ENCODE results near the gene THUMPD3.

Gene THUMPD3

DNA sequence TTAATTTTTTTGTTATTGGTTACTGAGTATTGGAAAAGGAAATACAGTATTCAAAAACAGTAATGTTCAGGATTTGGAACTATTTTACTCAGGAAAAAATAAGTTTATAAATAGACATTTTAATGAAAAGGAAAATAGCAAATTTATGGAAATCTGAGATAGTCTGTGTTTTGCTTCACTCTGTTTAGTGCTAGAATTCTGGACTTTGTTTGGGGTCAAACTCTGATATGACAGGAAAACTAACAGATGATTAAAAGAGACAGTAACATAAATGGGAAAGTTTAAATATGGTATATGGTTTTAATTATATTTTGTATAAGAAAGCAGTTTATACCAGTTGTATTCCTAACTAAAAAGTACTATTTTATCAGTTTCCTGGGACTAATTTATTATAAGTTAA is 52.0 kb downstream of the THUMPD3 start:
- no peak overlapping the region for H3K4me3 ChIP-seq (ENCODE audit: low read length)
- H3K27me3 ChIP-seq (ENCODE audit: control insufficient read depth, low read length) = no peaks in the 10 kb centered on the region
- peaks cover 40% of the 10 kb centered on the region for H3K36me3 ChIP-seq (ENCODE audit: control insufficient read depth, low read length)
- no peaks in the 10 kb centered on the region for H3K9me3 ChIP-seq (ENCODE audit: control insufficient read depth, insufficient read depth, low read length)
- peaks cover 8% of the 10 kb centered on the region for H3K4me1 ChIP-seq (ENCODE audit: control insufficient read depth, low read length)
- peaks cover 20% of the 10 kb centered on the region for H4K20me1 ChIP-seq (ENCODE audit: control insufficient read depth, insufficient read depth, low read depth, low read length)
- no peak overlapping the region for H3K27ac ChIP-seq (ENCODE audit: low read depth, low read length)
- H3K4me2 ChIP-seq (ENCODE audit: low read length) = no peak overlapping the region
- no peak for TF ChIP-seq EZH2phosphoT487 (IDR thresholded peaks at IDR 0.05; ENCODE audit: borderline replicate concordance, low read length)
- TF ChIP-seq, protein P1, sequence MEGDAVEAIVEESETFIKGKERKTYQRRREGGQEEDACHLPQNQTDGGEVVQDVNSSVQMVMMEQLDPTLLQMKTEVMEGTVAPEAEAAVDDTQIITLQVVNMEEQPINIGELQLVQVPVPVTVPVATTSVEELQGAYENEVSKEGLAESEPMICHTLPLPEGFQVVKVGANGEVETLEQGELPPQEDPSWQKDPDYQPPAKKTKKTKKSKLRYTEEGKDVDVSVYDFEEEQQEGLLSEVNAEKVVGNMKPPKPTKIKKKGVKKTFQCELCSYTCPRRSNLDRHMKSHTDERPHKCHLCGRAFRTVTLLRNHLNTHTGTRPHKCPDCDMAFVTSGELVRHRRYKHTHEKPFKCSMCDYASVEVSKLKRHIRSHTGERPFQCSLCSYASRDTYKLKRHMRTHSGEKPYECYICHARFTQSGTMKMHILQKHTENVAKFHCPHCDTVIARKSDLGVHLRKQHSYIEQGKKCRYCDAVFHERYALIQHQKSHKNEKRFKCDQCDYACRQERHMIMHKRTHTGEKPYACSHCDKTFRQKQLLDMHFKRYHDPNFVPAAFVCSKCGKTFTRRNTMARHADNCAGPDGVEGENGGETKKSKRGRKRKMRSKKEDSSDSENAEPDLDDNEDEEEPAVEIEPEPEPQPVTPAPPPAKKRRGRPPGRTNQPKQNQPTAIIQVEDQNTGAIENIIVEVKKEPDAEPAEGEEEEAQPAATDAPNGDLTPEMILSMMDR (IDR thresholded peaks at IDR 0.05; ENCODE audit: low read depth, low read length, poor library complexity, severe bottlenecking) = no peak
- H3K79me2 ChIP-seq (ENCODE audit: control insufficient read depth, low read length) = peaks cover 100% of the 10 kb centered on the region
- peaks cover 2% of the 10 kb centered on the region for H3F3A ChIP-seq (ENCODE audit: control insufficient read depth, insufficient read depth)
- H3K9me2 ChIP-seq (replicated peaks; ENCODE audit: control insufficient read depth, low read length) = no peaks in the 10 kb centered on the region

DNA sequence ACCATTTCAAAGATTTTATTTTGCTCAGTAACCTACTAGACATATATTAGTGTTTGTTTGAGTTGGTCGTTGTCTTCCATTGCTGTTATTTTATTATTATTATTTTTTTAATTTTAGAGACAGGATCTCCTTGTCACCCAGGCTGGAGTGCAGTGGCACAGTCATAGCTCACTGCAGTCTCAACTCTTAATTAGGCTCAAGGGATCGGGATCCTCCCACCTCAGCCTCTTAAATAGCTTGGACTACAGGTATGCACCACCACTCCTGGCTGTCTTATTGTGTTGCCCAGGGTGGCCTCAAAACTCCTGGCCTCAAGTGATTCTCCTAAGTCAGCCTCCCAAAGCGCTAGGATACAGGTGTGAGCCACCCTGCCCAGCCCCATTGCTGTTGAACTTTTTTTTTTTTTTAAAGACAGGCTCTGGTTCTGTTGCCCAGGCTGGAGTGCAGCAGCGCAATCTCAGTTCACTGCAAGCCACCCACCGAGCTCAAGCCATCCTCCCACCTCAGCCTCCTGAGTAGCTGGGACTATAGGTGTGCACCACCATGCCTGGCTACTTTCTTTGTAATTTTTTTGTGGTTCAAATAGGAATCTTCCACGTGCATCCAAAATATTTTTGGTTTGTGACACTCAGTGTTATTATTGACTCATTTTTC is 52.8 kb downstream of the THUMPD3 start:
- Histone ChIP-seq H3K79me2 (ENCODE audit: control insufficient read depth, low read length) (peaks cover 100% of the 10 kb centered on the region), H3K4me3 (ENCODE audit: low read length) (no peak overlapping the region), H3K36me3 (ENCODE audit: control insufficient read depth, low read length) (peaks cover 41% of the 10 kb centered on the region), H3F3A (ENCODE audit: control insufficient read depth, insufficient read depth) (peaks cover 2% of the 10 kb centered on the region), H3K4me1 (ENCODE audit: control insufficient read depth, low read length) (peaks cover under 1% of the 10 kb centered on the region), H3K9me2 (replicated peaks; ENCODE audit: control insufficient read depth, low read length) (no peaks in the 10 kb centered on the region), H3K27me3 (ENCODE audit: control insufficient read depth, low read length) (no peaks in the 10 kb centered on the region), H3K4me2 (ENCODE audit: low read length) (no peak overlapping the region), H3K9me3 (ENCODE audit: control insufficient read depth, insufficient read depth, low read length) (no peaks in the 10 kb centered on the region), H4K20me1 (ENCODE audit: control insufficient read depth, insufficient read depth, low read depth, low read length) (peaks cover 16% of the 10 kb centered on the region), H3K27ac (ENCODE audit: low read depth, low read length) (no peak overlapping the region)
- TF ChIP-seq, protein P1 (IDR thresholded peaks at IDR 0.05; ENCODE audit: low read depth, low read length, poor library complexity, severe bottlenecking) = no peak
- TF ChIP-seq EZH2phosphoT487 (IDR thresholded peaks at IDR 0.05; ENCODE audit: borderline replicate concordance, low read length) = no peak

DNA sequence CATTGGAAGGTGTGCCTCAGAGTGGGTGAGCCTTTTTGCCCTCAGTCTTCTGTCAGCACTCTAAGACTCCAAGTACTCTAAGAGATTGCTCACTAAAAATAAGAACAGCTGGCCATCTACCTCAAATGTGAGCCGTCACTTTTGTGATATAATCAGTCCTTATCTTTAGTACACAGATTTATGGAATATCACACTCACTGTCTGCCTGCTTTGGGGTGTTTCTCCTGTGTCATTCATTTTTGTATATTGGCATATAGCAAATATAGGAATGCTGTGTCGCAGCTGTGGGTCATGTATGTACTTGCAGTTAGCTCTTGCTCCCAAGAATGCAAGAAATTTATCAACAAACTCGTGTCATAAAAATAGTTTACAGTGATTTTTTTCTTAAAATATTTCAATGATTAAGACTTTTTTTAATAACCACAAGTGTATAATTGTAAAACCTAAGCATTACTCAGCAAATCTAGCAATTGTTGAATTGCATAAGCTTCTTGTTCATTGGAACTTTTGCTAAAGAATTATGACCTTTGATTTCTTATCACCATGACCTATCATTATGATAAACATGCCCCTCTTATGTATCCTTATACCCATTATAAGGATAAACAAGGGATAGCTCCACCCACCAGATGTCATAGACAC is 53.4 kb downstream of the THUMPD3 start:
- Histone ChIP-seq H3K4me1 (ENCODE audit: control insufficient read depth, low read length) (no peaks in the 10 kb centered on the region), H3K27ac (ENCODE audit: low read depth, low read length) (no peak overlapping the region), H3K27me3 (ENCODE audit: control insufficient read depth, low read length) (no peaks in the 10 kb centered on the region), H3K4me2 (ENCODE audit: low read length) (no peak overlapping the region), H3K36me3 (ENCODE audit: control insufficient read depth, low read length) (peaks cover 41% of the 10 kb centered on the region), H3K9me2 (replicated peaks; ENCODE audit: control insufficient read depth, low read length) (no peaks in the 10 kb centered on the region), H3K9me3 (ENCODE audit: control insufficient read depth, insufficient read depth, low read length) (no peaks in the 10 kb centered on the region), H3K4me3 (ENCODE audit: low read length) (no peak overlapping the region), H3F3A (ENCODE audit: control insufficient read depth, insufficient read depth) (peaks cover 2% of the 10 kb centered on the region), H4K20me1 (ENCODE audit: control insufficient read depth, insufficient read depth, low read depth, low read length) (peaks cover 13% of the 10 kb centered on the region), H3K79me2 (ENCODE audit: control insufficient read depth, low read length) (peaks cover 100% of the 10 kb centered on the region)
- TF ChIP-seq, protein P1 (IDR thresholded peaks at IDR 0.05; ENCODE audit: low read depth, low read length, poor library complexity, severe bottlenecking) = no peak
- TF ChIP-seq EZH2phosphoT487 (IDR thresholded peaks at IDR 0.05; ENCODE audit: borderline replicate concordance, low read length) = no peak

Data from DOHH2 (cell line).